Renal pelvis (tissue), 4 donors: ENCODE measurements around the gene SFT2D3. TPM values are rescaled to one million over a fixed set of nuclear protein-coding genes. Genes with fewer than 3 reads are reported as not detected.

ENCODE experiments used
- DNase-seq: peaks from one replicate; pipeline ENCODE4 v3.0.0-alpha.2; 2013
- polyA plus RNA-seq, 3 donors: library from polyadenylated mRNA; unstranded; fragments of 120-200 nt; gene quantifications; one replicate each; pipeline ENCODE4 v1.2.1, GENCODE V29; 2013; ENCODE audit not compliant: insufficient read length in 3 of 3

SFT2D3 gene
- polyA plus RNA-seq, 3 donors, result not detected

DNA sequence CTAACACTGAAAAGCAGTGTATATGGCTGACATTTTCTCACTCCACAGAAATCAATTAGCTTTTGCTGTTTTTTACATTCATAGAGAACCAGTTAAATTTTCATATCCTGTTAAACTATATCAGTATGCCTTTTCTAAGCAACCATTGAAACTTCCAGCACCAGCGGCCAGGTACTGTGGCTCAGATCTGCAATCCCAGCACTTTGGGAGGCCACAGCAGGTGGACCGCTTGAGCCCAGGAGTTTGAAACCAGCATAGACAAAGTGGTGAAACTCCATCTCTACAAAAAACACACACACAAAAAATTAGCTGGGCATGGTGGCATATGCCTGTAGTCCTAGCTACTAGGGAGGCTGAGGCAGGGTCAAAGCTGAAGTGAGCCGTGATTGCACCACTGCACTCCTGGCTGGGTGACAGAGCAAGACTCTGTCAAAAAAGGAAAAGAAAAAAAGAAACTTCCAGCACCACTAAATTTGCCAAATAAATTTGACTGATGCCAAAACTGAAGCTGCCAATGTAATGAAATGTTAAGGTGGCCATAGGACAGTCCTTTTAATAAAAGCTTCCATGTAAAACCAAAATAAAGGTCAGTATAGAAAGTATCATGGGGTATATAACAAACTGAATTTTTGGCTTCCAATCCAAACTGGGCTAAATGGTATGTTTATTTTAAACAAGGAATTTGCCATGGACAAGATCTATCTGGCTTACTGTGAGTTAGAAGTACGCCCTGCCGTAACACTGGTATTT lies 3.5 kb downstream of the SFT2D3 start:
- no peak for DNase-seq

DNA sequence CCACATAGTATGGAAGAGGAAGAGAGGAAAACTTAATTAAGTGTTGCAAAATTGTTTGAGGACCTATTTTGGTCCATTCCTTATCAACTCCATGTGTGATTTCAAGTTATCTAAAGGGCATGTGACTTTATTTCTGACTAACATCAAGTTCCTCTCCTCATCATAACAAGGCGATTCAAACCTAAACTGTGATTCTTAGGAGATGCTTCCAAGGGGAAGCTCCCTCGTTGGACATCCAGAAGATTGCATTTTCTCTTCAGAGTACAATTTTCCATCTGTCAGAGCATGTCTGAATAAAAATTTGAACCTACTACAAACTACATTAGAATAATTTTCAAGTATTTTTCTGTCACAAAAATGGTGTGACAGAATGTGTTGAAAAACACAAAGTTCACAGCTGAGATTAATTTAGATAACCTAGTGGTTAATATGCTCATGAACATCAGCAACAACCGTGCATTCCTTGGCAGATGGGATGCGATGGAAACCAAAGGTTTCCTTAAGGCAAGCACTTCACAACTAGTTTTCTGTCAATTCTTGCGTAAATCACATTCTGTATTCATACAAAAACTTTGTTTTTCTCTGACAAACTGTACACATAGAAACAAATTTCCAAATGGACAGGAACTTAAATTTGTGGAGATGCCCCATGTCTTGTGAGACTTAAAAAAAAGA lies 4.2 kb downstream of the SFT2D3 start:
- no peak for DNase-seq

DNA sequence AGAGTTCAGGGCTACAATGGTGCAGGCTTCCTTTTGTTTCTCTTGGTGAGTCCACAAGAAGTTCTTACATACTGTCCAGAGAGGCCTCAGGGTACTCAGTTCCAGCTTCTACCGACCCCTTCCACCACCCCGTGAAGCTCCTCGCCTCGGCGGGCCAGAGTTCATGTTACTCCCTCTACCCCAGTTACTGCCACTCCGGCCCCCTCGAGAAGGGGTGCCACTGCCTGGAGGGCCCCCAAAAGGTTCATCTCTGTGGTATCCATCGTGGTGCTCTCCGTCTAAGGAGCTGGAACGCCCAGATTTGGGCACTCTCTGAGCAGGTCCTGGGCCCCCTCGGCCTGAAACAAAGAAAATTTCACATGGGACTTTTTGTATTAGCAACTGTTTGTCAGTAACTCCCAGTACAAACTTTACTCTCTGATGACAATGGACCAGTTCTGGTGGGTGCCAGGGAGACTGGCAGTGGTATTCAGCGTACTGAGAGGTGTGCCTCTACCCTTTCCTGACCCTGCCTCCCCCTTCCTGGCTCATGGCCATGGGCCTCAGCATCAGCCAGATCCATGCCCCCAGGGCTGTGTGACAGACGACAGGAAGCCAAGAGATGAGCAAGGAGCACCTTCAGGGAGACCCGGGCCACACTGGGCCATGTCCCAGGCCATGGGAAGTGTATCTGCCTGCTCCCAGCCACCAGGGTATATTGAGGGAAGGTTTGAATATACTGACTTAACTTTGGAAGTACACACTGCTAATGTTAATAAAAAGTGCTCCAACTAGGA lies 5.1 kb downstream of the SFT2D3 start:
- no peak for DNase-seq

DNA sequence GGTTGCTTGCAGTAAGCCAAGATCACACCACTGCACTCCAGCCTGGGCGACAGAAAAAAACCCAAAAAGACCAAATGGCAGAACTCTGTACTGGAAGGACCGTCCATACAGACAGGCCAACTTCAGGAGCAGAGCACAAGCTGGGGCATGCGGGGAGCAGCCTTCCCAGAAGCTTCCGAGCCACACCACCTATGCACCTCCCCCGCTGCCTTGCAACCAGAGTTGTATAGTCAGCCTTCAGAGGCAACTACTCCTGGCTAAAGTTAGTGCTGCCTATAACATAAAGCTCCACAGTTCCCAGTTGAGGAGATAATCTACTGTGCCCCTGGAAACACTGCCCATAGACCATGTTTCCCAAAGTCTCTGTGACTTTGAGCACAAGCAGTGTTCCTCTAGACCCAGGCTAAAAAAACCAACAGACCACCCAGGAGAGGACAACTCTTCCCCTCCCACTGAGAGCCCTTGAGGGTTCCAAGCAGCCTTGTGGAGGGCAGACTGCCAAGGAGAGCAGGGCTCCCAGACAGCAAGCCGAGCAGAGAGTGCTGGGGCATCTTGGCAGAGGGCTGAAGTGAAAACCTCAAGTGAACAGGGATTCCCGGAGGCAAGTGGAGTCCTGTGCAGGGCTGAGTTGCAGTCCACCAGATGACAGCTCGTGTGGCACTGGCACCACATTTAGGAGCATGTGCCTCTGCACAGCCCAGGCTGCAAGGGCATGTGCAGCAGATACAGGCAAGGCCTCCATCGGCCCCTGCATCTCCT lies 6.8 kb downstream of the SFT2D3 start:
- DNase-seq, result no peak

DNA sequence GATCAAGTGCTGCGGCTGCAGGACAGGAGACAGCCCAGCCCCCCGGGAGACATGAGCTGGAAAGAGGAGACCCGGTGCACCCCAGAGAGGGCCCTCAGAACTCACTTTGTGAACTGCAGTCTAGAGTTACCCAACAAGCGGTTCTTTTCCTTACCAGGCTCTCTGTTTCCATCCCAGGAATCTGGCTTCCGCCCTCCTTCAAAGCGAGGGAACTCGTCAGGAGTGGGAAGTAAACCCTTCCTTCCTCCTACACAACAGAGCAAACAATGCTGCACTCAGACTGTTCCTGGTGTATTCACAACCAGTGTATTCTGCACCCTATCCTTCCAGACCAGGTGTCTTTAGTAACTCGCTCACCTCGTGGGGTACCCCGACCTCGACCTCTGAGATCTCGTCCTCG lies 8.0 kb downstream of the SFT2D3 start:
- DNase-seq, result no peak

DNA sequence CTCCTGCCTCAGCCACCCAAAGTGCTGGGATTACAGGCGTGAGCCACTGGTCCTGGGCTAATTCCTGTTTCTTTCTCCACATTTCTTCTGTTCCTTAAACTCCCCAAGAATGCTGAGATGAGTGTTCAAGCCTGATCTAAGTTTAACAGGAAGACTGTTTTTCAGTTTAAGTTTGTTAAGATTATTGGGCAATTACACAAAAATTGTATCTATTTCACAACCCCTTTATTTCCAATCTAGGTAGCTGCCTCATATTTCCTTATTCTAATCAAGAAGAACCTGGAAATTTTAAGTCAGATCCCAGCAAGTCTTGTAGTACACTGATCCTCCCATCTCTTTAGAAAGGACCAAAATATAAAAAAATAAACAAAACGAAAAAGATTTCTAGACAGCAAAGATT lies 11.7 kb downstream of the SFT2D3 start:
- no peak for DNase-seq

DNA sequence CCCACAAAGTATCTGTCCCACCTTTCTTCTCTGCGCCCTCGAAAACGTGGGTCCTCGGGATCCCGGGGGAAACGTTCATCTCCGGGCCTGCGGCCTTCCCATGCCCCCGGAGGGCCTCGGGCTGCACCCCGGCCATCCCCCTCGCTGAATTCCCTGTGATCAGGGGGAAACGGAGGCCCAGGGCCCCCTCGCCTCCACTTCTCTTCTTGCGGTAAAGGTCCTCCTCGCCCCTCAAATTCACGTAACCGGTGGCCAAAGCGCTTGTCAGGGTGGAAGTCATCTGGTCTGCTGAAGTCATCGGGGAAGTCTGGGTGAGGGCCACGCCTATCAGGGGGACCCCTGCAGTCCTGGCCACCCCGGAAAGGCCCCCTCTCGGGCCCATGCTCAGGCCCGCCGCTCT lies 12.3 kb downstream of the SFT2D3 start:
- DNase-seq, result no peak

DNA sequence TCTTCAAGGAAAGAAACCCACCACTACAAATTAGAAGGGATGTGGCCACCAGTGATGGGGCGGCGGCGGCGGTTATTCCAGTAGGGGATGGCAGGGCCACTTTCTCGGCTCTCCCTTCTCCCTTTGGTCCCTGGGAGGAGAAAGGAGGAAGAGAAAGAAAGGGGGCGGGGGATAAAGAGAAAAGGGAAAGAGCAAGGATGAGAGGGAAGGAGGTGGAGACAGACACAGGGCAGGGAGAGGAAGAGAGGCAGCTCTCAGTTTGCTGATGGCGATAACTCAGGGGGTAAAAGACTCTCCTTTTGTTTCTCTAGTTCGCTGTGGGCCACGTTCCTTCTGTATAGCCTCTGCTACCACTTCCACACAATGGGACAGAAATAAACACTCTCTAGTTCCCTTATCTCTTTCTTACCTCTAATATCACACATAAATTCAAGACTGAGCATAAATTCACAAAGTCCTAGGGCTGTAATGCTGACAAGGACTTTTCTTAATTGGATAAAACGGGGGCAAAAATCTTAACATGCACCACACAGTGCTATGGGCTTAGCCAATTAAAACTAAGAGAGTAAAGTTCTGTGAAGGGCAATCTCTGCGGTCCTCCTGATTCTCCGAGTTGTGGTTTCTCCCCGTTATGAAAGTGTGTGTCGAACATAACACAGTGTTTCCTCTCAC lies 14.6 kb downstream of the SFT2D3 start:
- DNase-seq, result no peak

DNA sequence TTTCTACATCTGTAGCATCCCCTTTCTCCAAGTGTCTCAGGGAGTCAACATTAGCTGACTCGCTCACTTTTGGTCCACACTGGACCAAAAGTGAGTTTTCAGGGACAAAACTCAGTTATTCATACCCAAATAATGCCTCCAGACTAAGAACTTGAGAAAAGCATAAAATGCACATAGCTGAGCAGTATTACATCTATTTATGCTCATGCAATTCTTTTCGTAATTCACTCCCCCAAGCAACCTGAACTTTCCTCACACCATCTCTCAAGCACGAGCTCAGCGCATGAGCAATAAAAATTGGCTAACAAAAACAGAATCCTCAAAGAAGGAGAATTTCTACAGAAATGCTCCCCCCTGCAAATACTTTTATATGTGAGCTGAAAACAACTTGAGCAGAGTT lies 17.0 kb downstream of the SFT2D3 start:
- no peak for DNase-seq

DNA sequence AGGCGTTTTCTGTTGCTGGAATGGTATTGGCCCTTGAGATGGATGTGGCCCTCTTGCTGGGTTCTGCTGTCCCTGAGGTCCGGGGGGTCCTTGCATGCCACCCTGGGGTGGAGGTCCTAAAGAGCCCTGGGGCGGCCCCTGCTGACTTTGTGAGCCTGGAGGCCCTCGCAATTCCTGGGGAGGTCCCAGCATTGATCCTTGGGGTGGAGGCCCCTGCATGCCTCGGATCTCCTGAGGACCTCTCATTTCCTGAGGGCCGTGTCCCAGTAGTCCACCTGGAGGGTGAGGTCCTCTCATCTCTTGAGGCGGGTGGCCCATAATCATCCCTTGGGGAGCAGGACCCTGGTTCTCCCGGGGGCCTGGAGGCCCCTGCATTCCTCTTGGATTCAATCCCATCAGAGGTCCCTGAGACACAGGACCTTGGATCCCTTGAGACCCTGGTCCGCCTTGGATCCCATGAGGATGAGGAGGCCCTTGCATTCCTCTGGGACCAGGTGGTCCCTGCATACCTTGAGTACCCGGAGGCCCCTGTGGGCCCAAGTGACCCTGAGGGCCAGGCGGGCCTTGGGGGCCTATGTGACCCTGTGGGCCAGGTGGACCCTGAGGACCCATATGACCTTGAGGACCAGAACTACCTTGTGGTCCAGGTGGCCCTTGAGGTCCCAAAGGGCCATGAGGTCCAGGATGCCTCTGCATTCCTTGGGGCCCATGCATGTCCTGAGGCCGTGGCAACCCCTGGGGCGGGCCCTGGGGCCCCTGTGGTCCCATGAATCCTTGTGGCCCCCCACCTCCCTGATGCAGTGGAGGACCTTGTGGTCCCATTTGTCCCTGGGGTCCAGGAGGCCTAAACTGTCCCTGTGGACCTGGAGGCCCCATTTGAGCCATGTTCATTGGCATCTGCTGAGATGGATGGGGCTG lies 18.3 kb downstream of the SFT2D3 start:
- DNase-seq, result no peak

DNA sequence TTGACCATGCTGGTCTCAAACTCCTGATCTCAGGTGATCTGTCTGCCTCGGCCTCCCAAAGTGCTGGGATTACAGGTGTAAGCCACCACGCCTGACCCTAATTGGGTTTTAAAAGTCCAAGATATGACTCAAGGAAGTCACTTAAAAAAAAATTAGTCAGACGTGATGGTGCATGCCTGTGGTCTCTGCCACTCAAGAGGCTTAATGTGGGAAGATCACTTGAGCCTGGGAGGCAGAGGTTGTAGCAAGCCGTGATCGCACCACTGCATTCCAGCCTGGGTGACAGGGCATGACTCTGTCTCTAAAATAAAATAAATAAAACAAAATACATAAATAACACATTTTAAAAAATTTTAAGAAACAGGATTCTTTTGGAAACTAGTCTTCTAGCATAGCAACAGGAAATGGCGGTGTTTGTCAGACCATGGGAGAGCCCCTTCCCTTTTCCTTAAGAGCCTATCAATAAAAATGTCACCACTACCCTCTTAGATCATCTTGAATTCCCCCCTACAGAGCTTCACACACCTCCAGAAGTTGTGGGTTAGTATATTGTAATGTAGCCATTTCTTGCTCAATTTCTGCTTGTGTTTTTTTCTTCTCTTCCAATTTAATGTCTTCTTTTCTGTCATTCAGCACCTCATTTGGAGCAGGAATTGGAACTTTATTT lies 20.1 kb downstream of the SFT2D3 start:
- DNase-seq, result no peak

DNA sequence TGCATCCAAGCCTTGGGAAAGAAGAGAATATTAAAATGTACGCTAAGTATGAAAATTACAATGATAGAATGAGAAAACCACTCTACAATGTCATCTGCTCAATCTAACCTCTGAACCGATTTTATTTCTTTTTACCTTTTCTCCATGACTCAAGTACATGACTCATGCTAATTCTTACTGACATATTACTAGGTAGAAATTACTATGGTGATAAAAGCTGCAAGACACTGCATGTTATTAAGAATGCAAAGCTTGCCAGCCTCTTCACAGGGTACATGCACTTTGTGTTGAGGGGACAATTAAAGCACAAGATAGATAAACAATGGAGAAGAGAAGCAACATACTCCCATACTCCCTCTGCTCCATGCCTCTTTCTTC lies 20.7 kb downstream of the SFT2D3 start:
- no peak for DNase-seq

DNA sequence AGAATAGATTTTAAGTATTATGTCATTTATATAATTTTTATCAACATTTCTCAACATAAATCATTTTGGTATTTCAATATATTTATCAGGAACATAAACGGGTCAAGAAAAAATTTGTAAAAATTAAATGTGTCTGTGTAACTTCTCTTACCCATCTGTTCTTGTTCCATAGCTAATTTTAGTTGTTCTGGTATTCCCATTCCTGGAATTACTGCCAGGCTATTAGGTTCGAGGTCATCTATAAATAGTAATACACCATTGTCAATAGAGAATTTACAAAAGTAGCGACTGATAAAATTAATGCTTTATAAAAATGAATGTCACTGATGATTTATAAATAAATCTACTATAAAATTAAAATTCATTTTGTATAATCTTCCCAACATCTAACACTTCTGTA lies 21.5 kb downstream of the SFT2D3 start:
- no peak for DNase-seq

DNA sequence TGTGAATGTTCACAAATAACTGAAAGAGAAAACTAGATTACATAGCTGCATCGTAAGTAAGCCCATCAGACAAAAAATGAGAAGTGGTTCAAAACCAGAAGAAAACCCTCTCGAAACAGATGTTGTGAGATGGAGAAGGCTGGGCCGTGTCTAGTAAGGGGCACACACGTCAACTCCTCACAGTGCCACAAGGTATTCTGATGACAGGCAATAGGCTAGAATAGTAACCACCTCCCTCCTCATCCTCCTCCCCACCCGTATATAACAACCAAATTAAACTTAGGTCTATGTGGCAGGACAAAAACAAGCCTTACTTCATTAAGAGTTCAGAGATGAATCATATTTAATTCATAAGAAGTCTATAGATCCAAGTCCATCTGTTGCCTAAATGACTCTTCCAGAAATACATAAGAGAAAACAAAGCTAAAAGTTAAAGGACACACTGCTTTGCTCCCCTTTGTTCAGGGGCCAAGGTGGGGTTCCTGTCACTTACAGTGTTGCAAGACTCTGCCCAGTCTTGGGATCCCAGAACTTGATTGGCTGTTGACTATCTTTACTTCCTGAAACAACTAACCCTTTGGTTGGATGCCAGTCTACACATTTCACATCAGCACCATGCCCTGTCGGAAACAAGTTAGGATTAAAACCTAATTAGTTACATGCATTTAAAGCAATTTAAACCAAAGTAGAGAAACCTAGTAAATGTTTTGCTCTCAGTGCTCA lies 25.0 kb downstream of the SFT2D3 start:
- no peak for DNase-seq

DNA sequence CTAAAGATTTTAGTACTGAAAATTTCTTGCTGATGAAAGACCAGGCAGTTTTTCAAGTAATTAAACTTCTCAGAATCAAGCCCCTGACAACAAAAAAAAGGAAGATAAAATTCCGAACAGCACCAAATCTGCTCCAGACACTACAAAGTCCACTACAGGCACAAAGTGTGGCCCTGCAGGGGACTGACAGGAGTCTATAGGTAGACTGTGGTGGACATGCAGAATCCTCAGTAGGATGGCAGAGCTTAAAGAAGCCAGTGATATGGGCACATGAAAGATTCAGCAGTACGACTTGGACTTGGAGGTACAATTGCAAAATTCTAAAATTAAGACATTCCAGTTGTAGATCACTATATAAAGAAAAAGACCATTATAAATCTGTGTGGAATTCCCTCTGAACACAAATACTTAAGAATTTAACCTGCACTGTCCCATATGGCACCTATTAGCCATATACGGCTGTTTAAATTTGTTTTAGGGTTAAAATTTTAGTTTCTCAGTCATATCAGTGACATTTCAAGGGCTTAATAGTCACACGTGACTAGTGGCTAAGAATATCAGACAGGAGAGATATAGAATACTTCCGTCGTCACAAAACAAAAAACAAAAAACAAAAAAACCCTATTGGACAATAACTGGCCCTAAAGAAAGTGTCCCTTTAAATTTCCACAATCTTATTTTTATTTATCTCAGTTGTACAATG lies 32.0 kb downstream of the SFT2D3 start:
- no peak for DNase-seq

DNA sequence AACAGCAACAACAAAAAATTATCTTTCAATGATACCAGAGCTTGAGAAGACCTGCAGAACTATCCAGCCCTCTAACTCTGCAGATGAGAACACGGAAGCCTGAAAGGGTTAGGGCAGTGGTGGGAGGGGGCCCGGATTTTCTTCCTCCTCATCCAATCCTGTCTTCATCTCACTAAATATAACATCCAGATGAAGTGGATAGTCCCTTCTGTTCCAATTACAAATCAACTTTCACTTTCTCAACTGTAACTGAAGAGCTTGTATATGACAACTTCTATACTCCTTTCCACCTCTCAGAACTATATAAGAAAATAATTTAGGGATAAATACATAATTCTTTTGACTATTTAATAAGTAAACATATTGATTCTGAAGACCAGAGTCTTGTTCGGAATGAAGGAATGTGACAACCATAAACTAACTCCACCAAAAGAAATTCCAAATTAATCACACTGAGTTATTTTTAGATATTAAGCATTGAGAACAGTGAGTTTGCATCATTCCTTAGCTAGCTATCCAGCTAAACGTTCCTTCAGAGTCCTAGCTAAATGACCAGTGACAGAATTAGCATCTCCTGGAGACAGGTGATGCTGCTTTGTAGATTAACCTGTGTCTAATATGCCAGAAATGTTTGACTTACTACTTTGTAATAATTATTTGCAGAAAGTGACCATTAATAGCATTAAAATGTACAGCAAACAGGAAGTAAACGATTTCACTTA lies 32.7 kb downstream of the SFT2D3 start:
- no peak for DNase-seq

DNA sequence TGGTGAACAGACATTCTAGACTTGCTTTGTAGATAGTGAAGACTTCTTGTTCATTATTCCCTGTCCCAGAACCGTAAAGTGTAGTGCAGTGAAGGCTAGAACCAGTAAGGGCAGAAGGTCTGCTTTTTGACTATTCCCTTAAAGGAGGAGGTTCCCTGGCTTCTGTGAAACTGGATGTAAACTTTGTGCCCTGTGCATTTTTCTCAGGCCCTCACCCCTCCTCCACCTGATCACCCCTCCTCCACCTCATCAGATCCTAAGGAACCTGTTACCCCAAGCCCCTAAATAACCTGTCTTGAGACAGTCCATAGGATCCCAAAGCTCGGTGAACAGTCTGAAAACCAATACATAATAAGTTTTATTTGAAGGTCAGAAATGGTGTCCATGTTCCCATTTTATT lies 33.7 kb downstream of the SFT2D3 start:
- no peak for DNase-seq
